Measurements from ENCODE around the gene DNALI1.

DNALI1 gene

GRCh38 chr1:37560401-37561132 lies 3.8 kb downstream of the DNALI1 start:
- H3K4me3 ChIP-seq (replicated peaks; ENCODE audit: low read depth, low read length): no peak overlapping the region
- no peak for TF ChIP-seq CTCF (IDR thresholded peaks at IDR 0.05; ENCODE audit: low read length, missing control alignments)
- DNase-seq (ENCODE audit: low read depth): no peak

DNA sequence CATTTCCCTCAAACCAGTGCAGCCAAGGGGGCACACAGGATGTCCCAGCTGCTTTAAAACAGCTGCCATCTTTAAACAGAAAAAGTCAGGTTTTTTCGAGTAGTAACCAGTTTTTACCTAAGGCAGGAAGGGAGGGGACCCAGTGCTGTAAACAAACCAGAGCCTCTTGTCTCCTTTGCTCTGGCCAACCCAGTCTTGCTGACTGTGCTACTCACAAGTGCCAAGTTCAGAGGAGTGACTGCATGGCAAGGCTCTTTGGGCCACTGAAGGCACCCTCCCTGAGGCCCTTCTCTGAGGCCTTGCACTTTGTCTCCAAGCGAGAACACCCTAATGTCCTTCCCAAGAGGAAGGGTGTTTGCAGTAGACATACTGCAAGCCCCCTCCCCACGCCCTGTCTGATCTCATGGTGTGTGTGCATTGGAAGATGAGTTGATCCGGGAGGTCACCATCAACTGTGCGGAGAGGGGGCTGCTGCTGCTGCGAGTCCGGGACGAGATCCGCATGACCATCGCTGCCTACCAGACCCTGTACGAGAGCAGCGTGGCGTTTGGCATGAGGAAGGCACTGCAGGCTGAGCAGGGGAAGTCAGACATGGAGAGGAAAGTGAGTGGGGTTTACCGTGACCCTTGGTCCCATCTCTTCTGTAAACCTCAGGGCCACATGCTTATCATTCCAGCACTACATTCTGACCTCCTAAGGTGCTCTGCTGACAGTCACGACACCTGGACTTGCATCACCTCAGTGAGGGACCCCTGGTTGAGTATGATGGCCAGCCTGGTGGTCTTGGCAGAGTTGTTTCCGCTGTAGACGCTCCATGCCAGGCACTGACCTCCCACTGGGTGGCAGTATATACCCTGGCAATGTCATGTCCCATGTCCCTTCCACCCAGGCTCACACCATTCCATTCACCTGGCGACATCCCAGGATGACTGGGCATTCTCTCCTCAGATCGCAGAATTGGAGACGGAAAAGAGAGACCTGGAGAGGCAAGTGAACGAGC lies 4.7 kb downstream of the DNALI1 start:
- TF ChIP-seq CTCF (IDR thresholded peaks at IDR 0.05; ENCODE audit: low read length, missing control alignments): peak; percentile 51
- peak; percentile 43 for DNase-seq (ENCODE audit: low read depth)
- H3K4me3 ChIP-seq (replicated peaks; ENCODE audit: low read depth, low read length): no peak overlapping the region

GRCh38 chr1:37562984-37563383 lies 6.2 kb downstream of the DNALI1 start:
- H3K4me3 ChIP-seq (replicated peaks; ENCODE audit: low read depth, low read length): no peak overlapping the region
- no peak for TF ChIP-seq CTCF (IDR thresholded peaks at IDR 0.05; ENCODE audit: low read length, missing control alignments)
- DNase-seq (ENCODE audit: low read depth): no peak

- no peak for TF ChIP-seq CTCF (IDR thresholded peaks at IDR 0.05; ENCODE audit: low read length, missing control alignments)
- H3K4me3 ChIP-seq (replicated peaks; ENCODE audit: low read depth, low read length): no peak overlapping the region
- no peak for DNase-seq (ENCODE audit: low read depth)
Measured at GRCh38 chr1:37564892-37565291, 8.2 kb downstream of the DNALI1 start.

DNA sequence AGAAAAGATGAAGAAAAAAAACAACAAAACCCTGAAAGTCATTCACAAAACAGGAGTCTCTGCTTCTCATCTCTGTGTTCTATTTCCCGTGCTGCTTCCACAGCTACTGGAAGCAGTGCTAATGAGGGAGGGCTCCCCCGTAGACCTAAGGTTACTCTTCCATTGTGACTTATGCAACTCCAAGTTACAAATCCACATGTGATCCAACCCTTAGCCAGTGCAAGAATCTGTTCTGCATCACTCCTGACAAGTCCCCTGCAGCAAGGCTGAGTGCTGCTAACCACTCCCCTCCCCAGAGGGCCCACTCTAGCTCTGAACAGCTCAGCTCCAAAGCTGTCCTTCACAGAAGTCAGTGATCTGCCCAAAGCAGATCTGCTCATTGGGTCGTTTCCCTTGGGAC lies 10.3 kb downstream of the DNALI1 start:
- DNase-seq (ENCODE audit: low read depth): no peak
- no peak for TF ChIP-seq CTCF (IDR thresholded peaks at IDR 0.05; ENCODE audit: low read length, missing control alignments)
- H3K4me3 ChIP-seq (replicated peaks; ENCODE audit: low read depth, low read length): no peak overlapping the region

GRCh38 chr1:37570528-37571334 lies 14.0 kb downstream of the DNALI1 start:
- no peak for TF ChIP-seq CTCF (IDR thresholded peaks at IDR 0.05; ENCODE audit: low read length, missing control alignments)
- H3K4me3 ChIP-seq (replicated peaks; ENCODE audit: low read depth, low read length): no peak overlapping the region
- DNase-seq (ENCODE audit: low read depth): no peak

All from fibroblast of pulmonary artery (primary cell).